PC-3 (cell line): ENCODE data around the gene ANKRD13C. TPM values are rescaled to one million over a fixed set of nuclear protein-coding genes. Genes with fewer than 3 reads are reported as not detected.

Experiments
- ATAC-seq: fragments of 200-7000 bp; cut with Tn5 transposase; 2 replicates; pipeline ENCODE4 v1.9.1; 2020; ENCODE audit warnings: mild to moderate bottlenecking, moderate library complexity
- BruUV-seq: library from RNA; stranded (reverse); fragments of 400-500 nt; replicated peaks from 2 replicates; lab custom pipeline; 2021; lab: Mats Ljungman, UMichigan
- CTCF ChIA-PET: fragments of 300-600 bp; sonication (Branson Sonifier 250); formaldehyde crosslinking; loops from one replicate; lab custom pipeline; 2022; ENCODE audit warnings: antibody characterized with exemption; lab: Charles Lee
- POLR2A ChIA-PET: fragments of 300-600 bp; sonication (Branson Sonifier 250); formaldehyde crosslinking; loops from one replicate; lab custom pipeline; 2022; ENCODE audit warnings: antibody characterized with exemption; ENCODE audit not compliant: unreplicated experiment; lab: Charles Lee
- DNase-seq: peaks from one replicate; pipeline ENCODE4 v3.0.0-alpha.2; 2015
- H2AFZ ChIP-seq: fragments of 300-600 bp; sonication (generic); 2 replicates; pipeline ENCODE4 v1.6.0; 2016; ENCODE audit warnings: antibody characterized with exemption, low read length
- H3F3A ChIP-seq: fragments of 300-600 bp; sonication (generic); one replicate; pipeline ENCODE4 v1.6.0; 2017; ENCODE audit warnings: antibody characterized with exemption, low read length, control low read depth, mild to moderate bottlenecking; ENCODE audit not compliant: unreplicated experiment
- H3K27ac ChIP-seq: fragments of 300-600 bp; sonication (generic); 2 replicates; pipeline ENCODE4 v1.5.1; 2016; ENCODE audit warnings: mild to moderate bottlenecking, low read length
- H3K27me3 ChIP-seq: fragments of 300-600 bp; sonication (generic); 2 replicates; pipeline ENCODE4 v1.6.1; 2016; ENCODE audit warnings: low read length, mixed read lengths
- H3K36me3 ChIP-seq: fragments of 300-600 bp; sonication (generic); 2 replicates; pipeline ENCODE4 v1.6.1; 2016; ENCODE audit warnings: low read depth, mixed run types, low read length, mixed read lengths
- H3K4me1 ChIP-seq: fragments of 300-600 bp; sonication (generic); 2 replicates; pipeline ENCODE4 v1.5.1; 2016; ENCODE audit warnings: low read length; ENCODE audit not compliant: insufficient read depth
- H3K4me2 ChIP-seq: fragments of 300-600 bp; sonication (generic); 2 replicates; pipeline ENCODE4 v1.6.0; 2016; ENCODE audit warnings: low read length
- H3K4me3 ChIP-seq: fragments of 300-600 bp; sonication (generic); 2 replicates; pipeline ENCODE4 v1.5.1; 2016; ENCODE audit warnings: mild to moderate bottlenecking, low read length, mixed read lengths
- H3K79me2 ChIP-seq: fragments of 300-600 bp; sonication (generic); 2 replicates; pipeline ENCODE4 v1.6.1; 2017; ENCODE audit warnings: low read length, mixed read lengths
- H3K9ac ChIP-seq: fragments of 300-600 bp; sonication (generic); 2 replicates; pipeline ENCODE4 v1.6.0; 2016; ENCODE audit warnings: mild to moderate bottlenecking, low read length
- H3K9me2 ChIP-seq: fragments of 300-600 bp; sonication (generic); replicated peaks from 2 replicates; pipeline ENCODE4 v1.6.1; 2016; ENCODE audit warnings: mixed run types, low read length, mixed read lengths
- H3K9me3 ChIP-seq: fragments of 300-600 bp; sonication (generic); 2 replicates; pipeline ENCODE4 v1.6.1; 2016; ENCODE audit warnings: low read length, mixed read lengths
- H4K20me1 ChIP-seq: fragments of 300-600 bp; sonication (generic); 2 replicates; pipeline ENCODE4 v1.6.1; 2016; ENCODE audit warnings: low read length, mixed read lengths
- CTCF ChIP-seq: fragments of 300-600 bp; sonication (generic); conservative IDR thresholded peaks from 2 replicates; pipeline ENCODE4 v1.5.1; 2017; ENCODE audit warnings: antibody characterized with exemption, low read depth, mild to moderate bottlenecking, low read length
- EZH2 ChIP-seq: fragments of 300-600 bp; sonication (generic); IDR thresholded peaks from one replicate; pipeline ENCODE4 v1.6.1; 2017; ENCODE audit warnings: antibody characterized with exemption, mild to moderate bottlenecking, low read length; ENCODE audit not compliant: unreplicated experiment
- EZH2phosphoT487 ChIP-seq: fragments of 300-600 bp; sonication (generic); IDR thresholded peaks from 2 replicates; pipeline ENCODE4 v1.6.1; 2018; ENCODE audit warnings: mild to moderate bottlenecking, antibody characterized with exemption, low read length, borderline replicate concordance
- intact Hi-C: fragments of 100-400 bp; cut with micrococcal nuclease; formaldehyde crosslinking; loops from 2 replicates; pipeline ENCODE4 v1.9.0; 2023
- total RNA-seq: library from RNA; depleted of rRNA; stranded (reverse); fragments of >200 nt; gene quantifications from 2 replicates; pipeline ENCODE4 v1.2.3, GENCODE V29; 2014

The ANKRD13C gene
- total RNA-seq, 1 experiment from 2014 or later = 41.5 TPM

GRCh38 chr1:70319750-70320149 is 34.8 kb downstream of the ANKRD13C start:
- Histone ChIP-seq H2AFZ (no peak overlapping the region), H3K27ac (peak overlapping the region; percentile 43), H4K20me1 (no peaks in the 10 kb centered on the region; the same call in none of the 2 replicates), H3K9me3 (no peaks in the 10 kb centered on the region), H3K79me2 (peaks cover 82% of the 10 kb centered on the region), H3K9me2 (no peaks in the 10 kb centered on the region), H3K36me3 (peaks cover 18% of the 10 kb centered on the region; the same call in 1 of the 2 replicates), H3K4me2 (peak overlapping the region; percentile 28), H3F3A (no peaks in the 10 kb centered on the region), H3K4me1 (peaks cover 22% of the 10 kb centered on the region), H3K4me3 (no peak overlapping the region), H3K9ac (no peak overlapping the region), H3K27me3 (no peaks in the 10 kb centered on the region)
- intact Hi-C loops = loop anchor here (5.0 kb wide), 1 partner anchor 33 kb away; the partner anchor contains the start of gene ANKRD13C
- DNase-seq (peak; percentile 82), ATAC-seq (peak; percentile 96)
- ChIA-PET CTCF (interaction anchor here (0.6 kb wide), 1 partner anchor 29 kb away, joined by 3 read pairs; no protein-coding TSS in a partner anchor), POLR2A (no interaction called here)
- TF ChIP-seq EZH2phosphoT487 (no peak), EZH2 (no peak), CTCF (no peak)
- no TSS peak for BruUV-seq

GRCh38 chr1:70318191-70318590 is 36.3 kb downstream of the ANKRD13C start:
- Histone ChIP-seq H3K27me3 (no peaks in the 10 kb centered on the region), H3K36me3 (peaks cover 10% of the 10 kb centered on the region; the same call in 1 of the 2 replicates), H3K9me2 (no peaks in the 10 kb centered on the region), H3K4me1 (peaks cover 22% of the 10 kb centered on the region), H3K79me2 (peaks cover 68% of the 10 kb centered on the region), H4K20me1 (no peaks in the 10 kb centered on the region; the same call in none of the 2 replicates), H3K4me2 (no peak overlapping the region), H3K27ac (no peak overlapping the region), H3F3A (no peaks in the 10 kb centered on the region), H2AFZ (no peak overlapping the region), H3K9me3 (no peaks in the 10 kb centered on the region), H3K4me3 (no peak overlapping the region), H3K9ac (no peak overlapping the region)
- BruUV-seq = no TSS peak
- POLR2A ChIA-PET = interaction anchor here (0.6 kb wide), 1 partner anchor 93 kb away, joined by 3 read pairs; no protein-coding TSS in a partner anchor
- intact Hi-C loops = loop anchor here (5.0 kb wide), 1 partner anchor 34 kb away; the partner anchor contains the start of gene ANKRD13C
- TF ChIP-seq EZH2 (no peak), EZH2phosphoT487 (no peak)
- DNase-seq (no peak), ATAC-seq (no peak)
- CTCF ChIA-PET = no interaction called here

GRCh38 chr1:70317087-70317486 is 37.4 kb downstream of the ANKRD13C start:
- ATAC-seq (no peak), DNase-seq (no peak)
- no peaks in the 10 kb centered on the region for H3K27me3 ChIP-seq
- no TSS peak for BruUV-seq
- H3K9me2 ChIP-seq = no peaks in the 10 kb centered on the region
- POLR2A ChIA-PET = interaction anchor here (0.6 kb wide), 2 partner anchors 36 to 93 kb away, joined by 3 read pairs; no protein-coding TSS in a partner anchor
- no peak overlapping the region for H3K9ac ChIP-seq
- peaks cover 58% of the 10 kb centered on the region for H3K79me2 ChIP-seq
- no peak overlapping the region for H3K4me3 ChIP-seq
- CTCF ChIA-PET = no interaction called here
- no peak overlapping the region for H3K4me2 ChIP-seq
- H3K9me3 ChIP-seq = no peaks in the 10 kb centered on the region
- intact Hi-C loops = loop anchor here (5.0 kb wide), 1 partner anchor 35 kb away; the partner anchor contains the start of gene ANKRD13C
- no peak overlapping the region for H2AFZ ChIP-seq
- no peaks in the 10 kb centered on the region for H3F3A ChIP-seq
- TF ChIP-seq EZH2phosphoT487 (no peak), EZH2 (no peak), CTCF (no peak)
- no peaks in the 10 kb centered on the region; the same call in none of the 2 replicates for H4K20me1 ChIP-seq
- H3K36me3 ChIP-seq = peaks cover 10% of the 10 kb centered on the region; the same call in 1 of the 2 replicates
- H3K4me1 ChIP-seq = peaks cover 22% of the 10 kb centered on the region
- no peak overlapping the region for H3K27ac ChIP-seq
